OCI-LY7 (cell line): ENCODE data around the gene KSR1. TPM values are rescaled to one million over a fixed set of nuclear protein-coding genes. Genes with fewer than 3 reads are reported as not detected.

Experiments
- BruUV-seq: library from RNA; stranded (reverse); fragments of 400-500 nt; replicated peaks from 2 replicates; lab custom pipeline; 2021; lab: Mats Ljungman, UMichigan
- CTCF ChIA-PET: fragments of 300-600 bp; sonication (Branson Sonifier 250); formaldehyde crosslinking; loops from one replicate; lab custom pipeline; 2022; ENCODE audit warnings: antibody characterized with exemption; ENCODE audit not compliant: unreplicated experiment; lab: Charles Lee
- POLR2A ChIA-PET: fragments of 300-600 bp; sonication (Branson Sonifier 250); formaldehyde crosslinking; loops from one replicate; lab custom pipeline; 2022; ENCODE audit warnings: antibody characterized with exemption; lab: Charles Lee
- DNase-seq: peaks from one replicate; pipeline ENCODE4 v3.0.0-alpha.2; 2015; ENCODE audit warnings: low spot score
- H2AFZ ChIP-seq: fragments of 200-600 bp; sonication (generic), shearing (Covaris generic); 2 replicates; pipeline ENCODE4 v1.6.1; 2014; ENCODE audit warnings: mild to moderate bottlenecking, antibody characterized with exemption, low read length, moderate library complexity
- H3K27ac ChIP-seq: fragments of 200-600 bp; sonication (generic); 2 replicates; pipeline ENCODE4 v1.5.1; 2014; ENCODE audit warnings: mixed run types, low read depth, mild to moderate bottlenecking, moderate library complexity, low read length, inconsistent platforms; ENCODE audit not compliant: poor library complexity, severe bottlenecking
- H3K36me3 ChIP-seq: fragments of 200-600 bp; sonication (generic); 2 replicates; pipeline ENCODE4 v1.6.1; 2014; ENCODE audit warnings: mild to moderate bottlenecking, antibody characterized with exemption, low read length, moderate library complexity, mixed read lengths; ENCODE audit not compliant: insufficient read depth
- H3K4me1 ChIP-seq: fragments of 200-600 bp; sonication (generic); 2 replicates; pipeline ENCODE4 v1.5.1; 2014; ENCODE audit warnings: mild to moderate bottlenecking, low read length; ENCODE audit not compliant: insufficient read depth, poor library complexity, severe bottlenecking
- H3K4me2 ChIP-seq: fragments of 200-600 bp; sonication (generic); 2 replicates; pipeline ENCODE4 v1.6.1; 2014; ENCODE audit warnings: mild to moderate bottlenecking, low read length
- H3K4me3 ChIP-seq: fragments of 200-600 bp; sonication (generic); 2 replicates; pipeline ENCODE4 v1.5.1; 2014; ENCODE audit warnings: mild to moderate bottlenecking, low read depth, low read length; ENCODE audit not compliant: poor library complexity, severe bottlenecking
- H3K79me2 ChIP-seq: fragments of 200-600 bp; sonication (generic); 2 replicates; pipeline ENCODE4 v1.6.1; 2016; ENCODE audit warnings: low read depth, mild to moderate bottlenecking, low read length, moderate library complexity, mixed read lengths; ENCODE audit not compliant: insufficient read depth
- H3K9me2 ChIP-seq: fragments of 200-600 bp; sonication (generic); 2 replicates; pipeline ENCODE4 v1.6.1; 2016; ENCODE audit warnings: mild to moderate bottlenecking, low read length, mixed read lengths; ENCODE audit not compliant: insufficient read depth
- H3K9me3 ChIP-seq: fragments of 200-600 bp; sonication (generic); 2 replicates; pipeline ENCODE4 v1.6.1; 2014; ENCODE audit warnings: mild to moderate bottlenecking, mixed run types, low read length, mixed read lengths
- H4K20me1 ChIP-seq: fragments of 200-600 bp; sonication (generic); 2 replicates; pipeline ENCODE4 v1.6.1; 2014; ENCODE audit warnings: mild to moderate bottlenecking, antibody characterized with exemption, low read length, moderate library complexity, mixed read lengths; ENCODE audit not compliant: insufficient read depth
- CTCF ChIP-seq: fragments of 200-600 bp; sonication (generic); conservative IDR thresholded peaks from 2 replicates; pipeline ENCODE4 v1.5.1; 2014; ENCODE audit warnings: mild to moderate bottlenecking, antibody characterized with exemption, low read length, moderate library complexity, mixed read lengths
- EZH2phosphoT487 ChIP-seq: fragments of 200-600 bp; sonication (generic); IDR thresholded peaks from 2 replicates; pipeline ENCODE4 v1.6.1; 2018; ENCODE audit warnings: low read depth, borderline replicate concordance, mild to moderate bottlenecking, mixed run types, antibody characterized with exemption, low read length, moderate library complexity, mixed read lengths
- intact Hi-C: fragments of 100-400 bp; cut with micrococcal nuclease; formaldehyde crosslinking; loops from one replicate; pipeline ENCODE4 v1.10.0; 2022; ENCODE audit not compliant: unreplicated experiment
- total RNA-seq, 2 experiments: library from RNA; depleted of rRNA in 1 of 2; stranded (reverse); fragments of >200 nt in 1 of 2; shearing (Covaris generic) in 1 of 2; gene quantifications; 2 replicates each; pipeline ENCODE4 v1.2.3, GENCODE V29; 2014 to 2022

The KSR1 gene
- total RNA-seq, 2 experiments from 2014 or later = 2.2 to 4.1 TPM

DNA sequence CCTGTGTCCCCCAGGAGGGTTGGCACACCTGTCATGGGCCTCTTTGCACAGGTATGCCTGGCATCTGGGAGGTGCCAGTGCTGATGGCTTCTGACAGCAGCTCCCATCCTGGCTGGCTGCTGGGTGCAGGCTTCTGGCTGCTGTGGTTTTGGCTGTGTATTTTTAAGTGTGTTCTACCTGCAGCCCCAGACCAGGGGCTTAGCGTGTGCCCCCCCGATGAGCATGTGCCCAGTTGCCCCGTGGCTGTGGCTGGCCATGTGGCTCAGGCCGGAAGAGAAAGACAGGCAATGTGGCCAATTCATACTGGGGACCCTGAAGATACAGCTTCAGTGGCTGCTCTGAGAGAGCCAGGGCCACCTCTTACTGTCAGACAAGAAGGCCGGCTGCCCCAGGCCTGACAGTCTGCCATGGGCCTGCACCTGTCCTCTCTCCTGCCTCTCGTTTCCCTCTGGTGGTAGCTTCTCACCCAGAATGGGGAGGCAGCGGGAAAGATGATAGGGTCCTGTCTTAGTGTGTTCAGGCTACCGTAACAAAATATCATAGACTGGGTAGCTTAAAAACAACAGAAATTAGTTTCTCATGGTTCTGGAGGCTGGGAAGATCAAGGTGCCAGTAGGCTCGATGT is 137.1 kb downstream of the KSR1 start:
- no peaks in the 10 kb centered on the region for H3K9me3 ChIP-seq
- no peaks in the 10 kb centered on the region for H3K9me2 ChIP-seq
- H3K4me3 ChIP-seq = no peak overlapping the region
- no peaks in the 10 kb centered on the region for H3K79me2 ChIP-seq
- H3K36me3 ChIP-seq = no peaks in the 10 kb centered on the region
- BruUV-seq = no TSS peak
- H3K27ac ChIP-seq = no peak overlapping the region
- no peak for DNase-seq
- CTCF ChIA-PET = no interaction called here
- TF ChIP-seq EZH2phosphoT487 (no peak), CTCF (no peak)
- H4K20me1 ChIP-seq = no peaks in the 10 kb centered on the region
- no peak overlapping the region for H2AFZ ChIP-seq
- no peaks in the 10 kb centered on the region for H3K4me1 ChIP-seq
- intact Hi-C loops = no loop called here
- no peak overlapping the region for H3K4me2 ChIP-seq
- POLR2A ChIA-PET = no interaction called here

DNA sequence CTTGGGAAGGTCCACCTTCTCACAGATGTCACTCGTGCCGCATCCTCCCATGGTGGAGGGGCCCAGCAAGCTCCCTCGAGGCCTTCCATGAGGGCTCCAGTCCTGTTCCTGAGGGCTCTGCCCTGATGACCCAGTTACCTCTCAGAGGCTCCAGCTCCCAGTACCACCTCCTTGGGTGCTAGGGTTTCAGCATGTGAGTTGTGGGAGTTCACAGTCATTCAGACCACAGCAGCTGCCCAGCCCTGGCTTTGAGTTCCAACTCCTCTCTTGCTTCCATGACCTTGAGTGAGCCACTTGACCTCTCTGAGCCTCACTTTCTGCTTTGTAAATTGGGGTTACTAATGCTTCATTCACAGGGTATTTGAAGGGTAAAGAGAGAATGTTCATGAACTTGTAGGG is 137.6 kb downstream of the KSR1 start:
- TF ChIP-seq EZH2phosphoT487 = no peak
- no peak for TF ChIP-seq CTCF
- no TSS peak for BruUV-seq
- Histone ChIP-seq H3K9me2 (no peaks in the 10 kb centered on the region), H3K4me3 (no peak overlapping the region), H3K79me2 (no peaks in the 10 kb centered on the region), H3K36me3 (no peaks in the 10 kb centered on the region), H3K4me2 (no peak overlapping the region), H3K27ac (no peak overlapping the region), H3K4me1 (no peaks in the 10 kb centered on the region), H4K20me1 (no peaks in the 10 kb centered on the region), H2AFZ (no peak overlapping the region), H3K9me3 (no peaks in the 10 kb centered on the region)
- intact Hi-C loops = no loop called here
- CTCF ChIA-PET = no interaction called here
- DNase-seq = no peak
- POLR2A ChIA-PET = no interaction called here

DNA sequence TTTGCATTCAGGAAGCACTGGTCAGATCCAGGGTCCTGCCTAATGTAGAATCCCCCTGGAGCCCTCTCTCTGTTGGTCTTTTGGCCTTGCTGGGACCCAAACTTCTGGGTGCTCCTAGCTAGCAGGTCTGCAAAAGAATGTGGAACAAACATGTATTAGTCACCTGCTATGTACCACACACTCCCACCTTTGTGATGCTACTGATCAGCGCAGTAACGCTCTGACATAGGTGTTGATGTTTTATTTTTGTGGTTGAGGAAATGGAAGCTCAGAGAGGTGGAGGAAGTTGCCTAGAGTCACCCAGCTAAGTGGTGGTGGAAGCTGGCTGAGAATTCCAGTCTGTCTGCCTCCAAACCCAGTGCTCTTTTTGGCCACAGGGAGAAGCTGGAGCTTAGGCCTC is 139.0 kb downstream of the KSR1 start:
- H3K4me2 ChIP-seq = no peak overlapping the region
- no peak for DNase-seq
- ChIA-PET POLR2A (no interaction called here), CTCF (no interaction called here)
- intact Hi-C loops = no loop called here
- no peaks in the 10 kb centered on the region for H3K4me1 ChIP-seq
- no peaks in the 10 kb centered on the region for H3K9me2 ChIP-seq
- TF ChIP-seq CTCF (no peak), EZH2phosphoT487 (no peak)
- H2AFZ ChIP-seq = no peak overlapping the region
- H3K4me3 ChIP-seq = no peak overlapping the region
- H3K79me2 ChIP-seq = no peaks in the 10 kb centered on the region
- no peaks in the 10 kb centered on the region for H3K36me3 ChIP-seq
- no peak overlapping the region for H3K27ac ChIP-seq
- no peaks in the 10 kb centered on the region for H3K9me3 ChIP-seq
- BruUV-seq = no TSS peak
- no peaks in the 10 kb centered on the region for H4K20me1 ChIP-seq
